HG02981 (cell line): ENCODE data around the gene FDPS.

Experiments used
- ATAC-seq: cut with Tn5 transposase; IDR thresholded peaks from one replicate; pipeline ENCODE4 v1.9.1; 2021; ENCODE audit warnings: mild to moderate bottlenecking, moderate library complexity; ENCODE audit not compliant: unreplicated experiment

Gene FDPS

GRCh38 chr1:155352631-155353030, 44.0 kb downstream of the FDPS start:
- ATAC-seq: no peak

GRCh38 chr1:155360051-155360450, 51.4 kb downstream of the FDPS start:
- no peak for ATAC-seq
